Measurements from ENCODE around the gene SIGLEC9. TPM values are rescaled to one million over a fixed set of nuclear protein-coding genes. Genes with fewer than 3 reads are reported as not detected.

Gene SIGLEC9
- total and polyA plus RNA-seq, 2 of the 8 experiments (the other 6 are each of a cell fraction or from before 2014, with no cell fraction given), result not detected

- TF ChIP-seq, protein P1, sequence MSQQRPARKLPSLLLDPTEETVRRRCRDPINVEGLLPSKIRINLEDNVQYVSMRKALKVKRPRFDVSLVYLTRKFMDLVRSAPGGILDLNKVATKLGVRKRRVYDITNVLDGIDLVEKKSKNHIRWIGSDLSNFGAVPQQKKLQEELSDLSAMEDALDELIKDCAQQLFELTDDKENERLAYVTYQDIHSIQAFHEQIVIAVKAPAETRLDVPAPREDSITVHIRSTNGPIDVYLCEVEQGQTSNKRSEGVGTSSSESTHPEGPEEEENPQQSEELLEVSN (IDR thresholded peaks at IDR 0.05), result no peak
- TF ChIP-seq HDAC2 (IDR thresholded peaks at IDR 0.05; ENCODE audit: borderline replicate concordance in 1 of 2, low read depth in 2 of 2, low read length in 2 of 2) (no peak), POLR2A (IDR thresholded peaks at IDR 0.05; ENCODE audit: control extremely low read depth in 1 of 2, low read depth in 2 of 2, low read length in 2 of 2) (no peak), TAF7 (optimal IDR thresholded peaks at IDR 0.05; ENCODE audit: borderline replicate concordance, low read depth, low read length) (no peak), RNF2 (IDR thresholded peaks at IDR 0.05; ENCODE audit: borderline replicate concordance, low read depth, low read length, missing control alignments, poor library complexity, severe bottlenecking) (no peak)
Observed at GRCh38 chr19:51147663-51148062, 23.0 kb downstream of the SIGLEC9 start (continued).

Measured in H1 (cell line).